KMS-11 (cell line): Measurements from ENCODE around the gene LHX5.

Experiments
- H2AFZ ChIP-seq: fragments of 200-600 bp; sonication (generic); 2 replicates; pipeline ENCODE4 v1.6.1; 2016; ENCODE audit warnings: antibody characterized with exemption, mixed run types, low read depth
- H3K27ac ChIP-seq: fragments of 200-600 bp; sonication (generic); 2 replicates; pipeline ENCODE4 v1.6.1; 2016; ENCODE audit warnings: mild to moderate bottlenecking, mixed run types
- H3K27me3 ChIP-seq: fragments of 200-600 bp; sonication (generic); 2 replicates; pipeline ENCODE4 v1.6.1; 2017; ENCODE audit warnings: mild to moderate bottlenecking, low read depth, mixed run types, moderate library complexity; ENCODE audit not compliant: insufficient read depth
- H3K36me3 ChIP-seq: fragments of 200-600 bp; sonication (generic); 2 replicates; pipeline ENCODE4 v1.6.1; 2017; ENCODE audit warnings: mild to moderate bottlenecking, mixed run types; ENCODE audit not compliant: insufficient read depth
- H3K4me1 ChIP-seq: fragments of 200-600 bp; sonication (generic); 2 replicates; pipeline ENCODE4 v1.6.1; 2016; ENCODE audit warnings: mild to moderate bottlenecking, low read depth, mixed run types; ENCODE audit not compliant: poor library complexity, severe bottlenecking
- H3K4me2 ChIP-seq: fragments of 200-600 bp; sonication (generic); 2 replicates; pipeline ENCODE4 v1.7.0; 2016; ENCODE audit warnings: mild to moderate bottlenecking, mixed run types
- H3K4me3 ChIP-seq: fragments of 200-600 bp; sonication (generic); IDR thresholded peaks from 2 replicates; pipeline ENCODE4 v1.6.1; 2017; ENCODE audit warnings: low read depth, low read length, mixed read lengths; ENCODE audit not compliant: insufficient read depth
- H3K79me2 ChIP-seq: fragments of 200-600 bp; sonication (generic); 2 replicates; pipeline ENCODE4 v1.6.1; 2016; ENCODE audit warnings: low read depth, mixed run types; ENCODE audit not compliant: insufficient read depth
- H3K9ac ChIP-seq: fragments of 200-600 bp; sonication (generic); 2 replicates; pipeline ENCODE4 v1.6.1; 2016; ENCODE audit warnings: mild to moderate bottlenecking, mixed run types
- H4K20me1 ChIP-seq: fragments of 200-600 bp; sonication (generic); 2 replicates; pipeline ENCODE4 v1.6.1; 2016; ENCODE audit warnings: mild to moderate bottlenecking, mixed run types; ENCODE audit not compliant: insufficient read depth
- TF ChIP-seq, protein P1 (sequence below): fragments of 200-600 bp; sonication (generic); conservative IDR thresholded peaks from 2 replicates; pipeline ENCODE4 v1.6.1; 2017; ENCODE audit warnings: low read depth, mild to moderate bottlenecking, antibody characterized with exemption, low read length, moderate library complexity, mixed read lengths

Gene LHX5

DNA sequence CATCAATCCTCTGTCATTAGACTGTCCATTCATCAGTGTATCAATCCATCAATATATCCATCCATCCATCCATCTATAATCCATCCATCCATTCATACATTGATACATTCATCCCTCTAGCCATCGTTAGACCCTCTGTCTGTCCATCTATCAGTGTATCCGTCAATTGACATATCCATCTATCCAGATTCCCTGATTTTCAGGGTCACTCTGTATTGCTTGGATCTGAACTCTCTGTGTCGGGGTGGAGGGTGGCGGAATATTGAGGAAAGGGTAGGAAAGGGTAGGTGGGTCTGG, 32.4 kb downstream of the LHX5 start:
- no peaks in the 10 kb centered on the region for H3K4me1 ChIP-seq
- no peak overlapping the region for H3K27ac ChIP-seq

DNA sequence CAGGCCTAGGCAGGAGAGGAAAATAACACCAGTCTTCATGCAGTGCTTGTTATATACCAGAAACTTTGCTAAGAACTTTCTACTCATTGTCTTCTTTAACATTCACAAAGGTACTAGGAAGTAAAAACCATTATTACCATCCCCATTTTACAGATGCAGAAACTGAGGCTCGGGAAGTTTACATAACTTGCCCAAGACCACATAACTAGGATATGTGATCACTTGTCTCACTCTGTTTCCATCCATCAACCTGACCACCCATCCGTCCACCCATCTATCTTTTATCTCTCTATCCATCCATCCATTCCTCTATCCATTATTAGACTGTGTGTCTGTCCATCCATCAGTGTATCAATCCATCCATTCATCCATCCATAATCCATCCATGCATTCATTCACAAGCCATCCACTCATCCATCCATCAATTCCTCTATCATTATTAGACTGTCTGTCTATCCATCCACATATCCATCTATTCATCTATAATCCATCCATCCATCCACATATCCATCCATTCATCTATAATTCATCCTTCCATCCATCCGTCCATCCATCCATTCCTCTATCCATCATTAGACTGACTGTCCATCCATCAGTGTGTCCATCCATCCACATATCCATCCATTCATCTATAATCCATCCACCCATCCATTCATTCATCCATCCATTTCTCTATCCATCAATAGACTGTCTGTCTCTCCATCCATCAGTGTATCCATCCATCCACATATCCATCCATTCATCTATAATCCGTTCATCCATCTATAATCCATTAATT, 33.0 kb downstream of the LHX5 start:
- Histone ChIP-seq H3K27ac (no peak overlapping the region), H3K36me3 (no peaks in the 10 kb centered on the region), H3K9ac (no peak overlapping the region)

More for the DNA sequence above, 32.4 kb downstream of the LHX5 start:
- no peaks in the 10 kb centered on the region for H3K36me3 ChIP-seq
- H4K20me1 ChIP-seq, result no peaks in the 10 kb centered on the region
- no peak overlapping the region for H3K4me2 ChIP-seq
- H3K4me3 ChIP-seq, result no peak overlapping the region
- no peaks in the 10 kb centered on the region for H3K79me2 ChIP-seq
- TF ChIP-seq, protein P1, sequence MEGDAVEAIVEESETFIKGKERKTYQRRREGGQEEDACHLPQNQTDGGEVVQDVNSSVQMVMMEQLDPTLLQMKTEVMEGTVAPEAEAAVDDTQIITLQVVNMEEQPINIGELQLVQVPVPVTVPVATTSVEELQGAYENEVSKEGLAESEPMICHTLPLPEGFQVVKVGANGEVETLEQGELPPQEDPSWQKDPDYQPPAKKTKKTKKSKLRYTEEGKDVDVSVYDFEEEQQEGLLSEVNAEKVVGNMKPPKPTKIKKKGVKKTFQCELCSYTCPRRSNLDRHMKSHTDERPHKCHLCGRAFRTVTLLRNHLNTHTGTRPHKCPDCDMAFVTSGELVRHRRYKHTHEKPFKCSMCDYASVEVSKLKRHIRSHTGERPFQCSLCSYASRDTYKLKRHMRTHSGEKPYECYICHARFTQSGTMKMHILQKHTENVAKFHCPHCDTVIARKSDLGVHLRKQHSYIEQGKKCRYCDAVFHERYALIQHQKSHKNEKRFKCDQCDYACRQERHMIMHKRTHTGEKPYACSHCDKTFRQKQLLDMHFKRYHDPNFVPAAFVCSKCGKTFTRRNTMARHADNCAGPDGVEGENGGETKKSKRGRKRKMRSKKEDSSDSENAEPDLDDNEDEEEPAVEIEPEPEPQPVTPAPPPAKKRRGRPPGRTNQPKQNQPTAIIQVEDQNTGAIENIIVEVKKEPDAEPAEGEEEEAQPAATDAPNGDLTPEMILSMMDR, result no peak
- no peak overlapping the region for H3K9ac ChIP-seq
- H3K27me3 ChIP-seq, result no peaks in the 10 kb centered on the region
- no peak overlapping the region for H2AFZ ChIP-seq

DNA sequence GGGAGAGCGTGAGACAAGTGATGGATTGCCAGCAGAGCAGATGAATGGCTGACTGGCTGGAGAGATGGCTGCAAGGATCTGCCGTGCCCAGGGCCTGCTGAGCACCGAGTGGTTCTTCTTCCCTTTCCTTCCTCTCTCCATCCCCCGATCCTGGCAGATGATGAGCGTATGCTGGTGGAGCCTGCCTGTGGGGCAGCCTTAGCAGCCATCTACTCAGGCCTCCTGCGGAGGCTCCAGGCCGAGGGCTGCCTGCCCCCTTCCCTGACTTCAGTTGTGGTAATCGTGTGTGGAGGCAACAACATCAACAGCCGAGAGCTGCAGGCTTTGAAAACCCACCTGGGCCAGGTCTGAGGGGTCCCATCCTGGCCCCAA, 34.0 kb downstream of the LHX5 start:
- no peak overlapping the region for H3K27ac ChIP-seq
- H3K4me3 ChIP-seq, result no peak overlapping the region
- no peaks in the 10 kb centered on the region for H3K79me2 ChIP-seq
- TF ChIP-seq, protein P1, result no peak
- no peak overlapping the region for H2AFZ ChIP-seq
- H3K4me1 ChIP-seq, result no peaks in the 10 kb centered on the region
- no peaks in the 10 kb centered on the region for H3K36me3 ChIP-seq
- no peak overlapping the region for H3K9ac ChIP-seq
- H4K20me1 ChIP-seq, result no peaks in the 10 kb centered on the region
- H3K4me2 ChIP-seq, result no peak overlapping the region
- H3K27me3 ChIP-seq, result no peaks in the 10 kb centered on the region

More for the DNA sequence above, 33.0 kb downstream of the LHX5 start:
- Histone ChIP-seq H3K4me1 (no peaks in the 10 kb centered on the region), H3K79me2 (no peaks in the 10 kb centered on the region), H2AFZ (no peak overlapping the region), H3K4me2 (no peak overlapping the region), H3K27me3 (no peaks in the 10 kb centered on the region), H4K20me1 (no peaks in the 10 kb centered on the region), H3K4me3 (no peak overlapping the region)
- TF ChIP-seq, protein P1, result no peak

DNA sequence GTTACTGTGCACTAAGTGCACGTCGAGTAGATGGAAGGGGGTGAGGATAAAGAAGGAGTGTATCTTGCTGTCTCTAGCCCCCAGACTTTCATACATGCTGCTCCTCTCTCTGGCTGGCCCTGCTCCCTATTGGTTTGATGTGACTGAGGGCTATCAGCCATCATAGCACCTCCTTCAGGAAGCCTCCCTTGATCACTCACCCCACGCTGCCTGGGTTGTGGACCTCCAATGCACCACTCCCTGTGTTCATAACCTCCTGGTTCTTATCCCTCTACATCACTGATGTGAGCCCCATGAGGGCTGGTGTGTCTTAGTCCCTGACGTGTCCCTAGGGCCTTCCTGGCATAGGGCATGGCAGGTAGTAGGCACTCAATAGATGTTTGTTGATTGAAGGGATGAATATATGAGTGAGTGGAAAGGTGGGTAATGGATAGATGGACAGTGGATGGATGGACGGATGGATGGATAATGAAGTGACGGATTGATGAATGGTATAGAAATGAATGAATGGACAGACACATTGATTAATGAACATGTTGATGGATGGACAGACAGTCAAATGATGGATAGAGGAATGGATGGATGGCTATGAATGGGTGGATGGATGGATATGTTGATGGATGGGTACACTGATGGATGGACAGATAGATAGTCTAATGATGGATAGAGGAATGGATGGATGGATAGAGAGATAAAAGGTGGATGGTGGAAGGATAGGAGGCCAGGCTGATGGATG, 34.5 kb downstream of the LHX5 start:
- no peak overlapping the region for H3K4me3 ChIP-seq
- H3K9ac ChIP-seq, result no peak overlapping the region
- no peak overlapping the region for H3K27ac ChIP-seq
- H3K79me2 ChIP-seq, result no peaks in the 10 kb centered on the region
- no peaks in the 10 kb centered on the region for H3K36me3 ChIP-seq
- H3K4me1 ChIP-seq, result no peaks in the 10 kb centered on the region
- H3K27me3 ChIP-seq, result no peaks in the 10 kb centered on the region
- no peak overlapping the region for H3K4me2 ChIP-seq
- H4K20me1 ChIP-seq, result no peaks in the 10 kb centered on the region
- TF ChIP-seq, protein P1, result no peak
- H2AFZ ChIP-seq, result no peak overlapping the region
